IMR-90 (cell line): ENCODE results near the gene ZBP1.

Experiments used
- BHLHE40 ChIP-seq: fragments of 150-350 bp; IDR thresholded peaks from 2 replicates; pipeline ENCODE4 v1.6.1; 2016; ENCODE audit warnings: mild to moderate bottlenecking, low read depth, low read length
- CEBPB ChIP-seq: IDR thresholded peaks from 2 replicates; pipeline ENCODE4 v1.6.1; 2012; ENCODE audit warnings: low read depth, low read length, improper control_type of control experiment
- FOS ChIP-seq: fragments of 150-350 bp; IDR thresholded peaks from 2 replicates; pipeline ENCODE4 v1.6.1; 2016; ENCODE audit warnings: low read depth, low read length
- MAFK ChIP-seq: IDR thresholded peaks from 2 replicates; pipeline ENCODE4 v1.6.1; 2012; ENCODE audit warnings: low read depth, low read length, improper control_type of control experiment
- MXI1 ChIP-seq: IDR thresholded peaks from 2 replicates; pipeline ENCODE4 v1.6.1; 2012; ENCODE audit warnings: low read depth, mild to moderate bottlenecking, low read length, moderate library complexity, borderline replicate concordance
- NFE2L2 ChIP-seq: fragments of 150-350 bp; IDR thresholded peaks from 2 replicates; pipeline ENCODE4 v1.6.1; 2016; ENCODE audit warnings: low read depth, mild to moderate bottlenecking, low read length
- POLR2A ChIP-seq: IDR thresholded peaks from 2 replicates; pipeline ENCODE4 v1.6.1; 2012; ENCODE audit warnings: mild to moderate bottlenecking, low read depth, low read length
- RAD21 ChIP-seq: IDR thresholded peaks from 2 replicates; pipeline ENCODE4 v1.6.1; 2012; ENCODE audit warnings: low read length, improper control_type of control experiment
- RFX5 ChIP-seq: IDR thresholded peaks from 2 replicates; pipeline ENCODE4 v1.8.0; 2012; ENCODE audit warnings: low read depth, mild to moderate bottlenecking, low read length, moderate library complexity
- SMC3 ChIP-seq: fragments of 150-350 bp; IDR thresholded peaks from 2 replicates; pipeline ENCODE4 v1.6.1; 2016; ENCODE audit warnings: low read depth, mild to moderate bottlenecking, antibody characterized with exemption, low read length, moderate library complexity
- TF ChIP-seq, protein P1 (sequence below): conservative IDR thresholded peaks from 2 replicates; pipeline ENCODE4 v1.5.1; 2012; ENCODE audit warnings: mild to moderate bottlenecking, low read depth, low read length, improper control_type of control experiment
- TF ChIP-seq, protein P2 (sequence below): fragments of 150-350 bp; IDR thresholded peaks from 2 replicates; pipeline ENCODE4 v1.6.1; 2016; ENCODE audit warnings: low read depth, mild to moderate bottlenecking, low read length, moderate library complexity, borderline replicate concordance
- TF ChIP-seq, protein P3 (sequence below): fragments of 150-350 bp; IDR thresholded peaks from 2 replicates; pipeline ENCODE4 v1.6.1; 2017; ENCODE audit warnings: mild to moderate bottlenecking, antibody characterized with exemption, low read length, low read depth

DNA sequence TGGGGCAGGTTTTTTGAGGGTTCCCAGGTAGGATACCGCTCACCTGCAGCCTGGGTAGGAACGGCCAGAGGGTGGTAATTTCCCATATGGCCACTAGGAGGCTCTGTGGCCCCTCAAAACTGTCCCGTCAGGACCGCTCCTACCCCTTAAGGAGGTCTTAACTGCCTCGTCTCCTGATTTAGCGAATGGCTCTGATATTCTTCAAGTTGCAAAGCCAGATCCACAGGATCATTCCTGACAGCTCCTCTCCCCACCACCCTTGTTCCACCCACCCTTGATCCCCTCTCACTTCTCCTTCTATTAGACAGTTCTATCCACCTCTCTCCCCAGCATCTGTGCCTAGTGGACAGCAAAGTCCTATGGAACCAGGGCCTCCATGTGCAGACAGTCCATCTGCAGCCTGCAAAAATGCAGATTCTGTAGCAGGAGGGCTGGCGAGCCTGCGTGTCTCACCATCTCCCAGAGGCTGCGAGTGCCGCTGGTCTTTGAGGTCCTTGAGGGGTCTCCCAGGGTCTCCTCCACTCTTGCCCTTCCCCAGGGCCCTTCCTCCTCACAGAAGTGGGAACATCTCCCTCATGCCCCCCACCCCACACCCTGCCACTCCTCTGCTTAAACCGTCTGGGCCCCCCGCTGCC is 34.3 kb upstream of the ZBP1 start:
- TF ChIP-seq, protein P1, sequence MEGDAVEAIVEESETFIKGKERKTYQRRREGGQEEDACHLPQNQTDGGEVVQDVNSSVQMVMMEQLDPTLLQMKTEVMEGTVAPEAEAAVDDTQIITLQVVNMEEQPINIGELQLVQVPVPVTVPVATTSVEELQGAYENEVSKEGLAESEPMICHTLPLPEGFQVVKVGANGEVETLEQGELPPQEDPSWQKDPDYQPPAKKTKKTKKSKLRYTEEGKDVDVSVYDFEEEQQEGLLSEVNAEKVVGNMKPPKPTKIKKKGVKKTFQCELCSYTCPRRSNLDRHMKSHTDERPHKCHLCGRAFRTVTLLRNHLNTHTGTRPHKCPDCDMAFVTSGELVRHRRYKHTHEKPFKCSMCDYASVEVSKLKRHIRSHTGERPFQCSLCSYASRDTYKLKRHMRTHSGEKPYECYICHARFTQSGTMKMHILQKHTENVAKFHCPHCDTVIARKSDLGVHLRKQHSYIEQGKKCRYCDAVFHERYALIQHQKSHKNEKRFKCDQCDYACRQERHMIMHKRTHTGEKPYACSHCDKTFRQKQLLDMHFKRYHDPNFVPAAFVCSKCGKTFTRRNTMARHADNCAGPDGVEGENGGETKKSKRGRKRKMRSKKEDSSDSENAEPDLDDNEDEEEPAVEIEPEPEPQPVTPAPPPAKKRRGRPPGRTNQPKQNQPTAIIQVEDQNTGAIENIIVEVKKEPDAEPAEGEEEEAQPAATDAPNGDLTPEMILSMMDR: peak; percentile 84
- TF ChIP-seq POLR2A: no peak
- no peak for TF ChIP-seq FOS
- TF ChIP-seq, protein P2, sequence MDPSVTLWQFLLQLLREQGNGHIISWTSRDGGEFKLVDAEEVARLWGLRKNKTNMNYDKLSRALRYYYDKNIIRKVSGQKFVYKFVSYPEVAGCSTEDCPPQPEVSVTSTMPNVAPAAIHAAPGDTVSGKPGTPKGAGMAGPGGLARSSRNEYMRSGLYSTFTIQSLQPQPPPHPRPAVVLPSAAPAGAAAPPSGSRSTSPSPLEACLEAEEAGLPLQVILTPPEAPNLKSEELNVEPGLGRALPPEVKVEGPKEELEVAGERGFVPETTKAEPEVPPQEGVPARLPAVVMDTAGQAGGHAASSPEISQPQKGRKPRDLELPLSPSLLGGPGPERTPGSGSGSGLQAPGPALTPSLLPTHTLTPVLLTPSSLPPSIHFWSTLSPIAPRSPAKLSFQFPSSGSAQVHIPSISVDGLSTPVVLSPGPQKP: no peak
- TF ChIP-seq, protein P3, sequence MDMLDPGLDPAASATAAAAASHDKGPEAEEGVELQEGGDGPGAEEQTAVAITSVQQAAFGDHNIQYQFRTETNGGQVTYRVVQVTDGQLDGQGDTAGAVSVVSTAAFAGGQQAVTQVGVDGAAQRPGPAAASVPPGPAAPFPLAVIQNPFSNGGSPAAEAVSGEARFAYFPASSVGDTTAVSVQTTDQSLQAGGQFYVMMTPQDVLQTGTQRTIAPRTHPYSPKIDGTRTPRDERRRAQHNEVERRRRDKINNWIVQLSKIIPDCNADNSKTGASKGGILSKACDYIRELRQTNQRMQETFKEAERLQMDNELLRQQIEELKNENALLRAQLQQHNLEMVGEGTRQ: no peak
- peak; percentile 77 for TF ChIP-seq SMC3
- no peak for TF ChIP-seq RFX5
- no peak for TF ChIP-seq NFE2L2
- TF ChIP-seq CEBPB: no peak
- no peak for TF ChIP-seq MXI1
- no peak for TF ChIP-seq BHLHE40
- peak; percentile 91 for TF ChIP-seq RAD21
- no peak for TF ChIP-seq MAFK
